NB4 (cell line): ENCODE measurements around the gene DMAP1.

ENCODE experiments used
- DNase-seq: peaks from one replicate; pipeline ENCODE4 v3.0.0; 2010; ENCODE audit warnings: low read depth
- H3K4me3 ChIP-seq: one replicate; pipeline ENCODE4 v1.5.1; 2011; ENCODE audit warnings: mild to moderate bottlenecking, low read depth, low read length, moderate library complexity
- CTCF ChIP-seq: IDR thresholded peaks from one replicate; pipeline ENCODE4 v1.5.1; 2012; ENCODE audit warnings: low read depth, low read length
- MAX ChIP-seq: IDR thresholded peaks from 2 replicates; pipeline ENCODE4 v1.6.1; 2011; ENCODE audit warnings: low read depth, low read length
- MYC ChIP-seq: IDR thresholded peaks from 2 replicates; pipeline ENCODE4 v1.6.1; 2011; ENCODE audit warnings: low read depth, low read length
- POLR2A ChIP-seq: IDR thresholded peaks from 2 replicates; pipeline ENCODE4 v1.6.1; 2011; ENCODE audit warnings: mild to moderate bottlenecking; ENCODE audit not compliant: insufficient read length; ENCODE audit errors: extremely low read depth

DMAP1 gene

GRCh38 chr1:44208226-44208625 is 5.0 kb upstream of the DMAP1 start:
- H3K4me3 ChIP-seq = no peak overlapping the region
- no peak for DNase-seq
- TF ChIP-seq CTCF = no peak
- TF ChIP-seq POLR2A = no peak
- no peak for TF ChIP-seq MYC
- TF ChIP-seq MAX = no peak

GRCh38 chr1:44210595-44210994 is 2.7 kb upstream of the DMAP1 start:
- DNase-seq = no peak
- H3K4me3 ChIP-seq = no peak overlapping the region
- TF ChIP-seq MAX = no peak
- TF ChIP-seq MYC = no peak
- TF ChIP-seq CTCF = no peak
- TF ChIP-seq POLR2A = no peak

GRCh38 chr1:44212355-44213221 is 683 bp upstream of the DMAP1 start:
- no peak for TF ChIP-seq MYC
- TF ChIP-seq MAX = no peak
- TF ChIP-seq CTCF = no peak
- no peak for TF ChIP-seq POLR2A
- peak; percentile 16 for DNase-seq
- peak overlapping the region; percentile 90 for H3K4me3 ChIP-seq

GRCh38 chr1:44217809-44218410 is 4.6 kb downstream of the DMAP1 start:
- TF ChIP-seq CTCF (peak; percentile 82), MAX (no peak)
- no peak overlapping the region for H3K4me3 ChIP-seq

GRCh38 chr1:44218503-44219300 is 5.4 kb downstream of the DMAP1 start:
- TF ChIP-seq MAX = no peak
- TF ChIP-seq MYC = no peak
- no peak for TF ChIP-seq CTCF
- no peak for TF ChIP-seq POLR2A
- DNase-seq = no peak
- H3K4me3 ChIP-seq = no peak overlapping the region

More at GRCh38 chr1:44217809-44218410, 4.6 kb downstream of the DMAP1 start:
- DNase-seq = peak; percentile 68
